Measurements from ENCODE around the gene ZFYVE21.

Gene ZFYVE21

GRCh38 chr14:103739466-103739792, 23.8 kb downstream of the ZFYVE21 start:
- no peak for DNase-seq

- DNase-seq = no peak
Measured at GRCh38 chr14:103739793-103740501, 24.3 kb downstream of the ZFYVE21 start.

GRCh38 chr14:103740991-103741689, 25.5 kb downstream of the ZFYVE21 start:
- DNase-seq = peak; percentile 39

- DNase-seq = peak; percentile 35
Measured at GRCh38 chr14:103741876-103742275, 26.3 kb downstream of the ZFYVE21 start.

- DNase-seq = peak; percentile 35
Measured at GRCh38 chr14:103742499-103743255, 27.1 kb downstream of the ZFYVE21 start.

- peak; percentile 7 for DNase-seq
Measured at GRCh38 chr14:103743691-103744090, 28.1 kb downstream of the ZFYVE21 start.

GRCh38 chr14:103744621-103745395, 29.2 kb downstream of the ZFYVE21 start:
- peak; percentile 25 for DNase-seq

GRCh38 chr14:103745424-103745823, 29.8 kb downstream of the ZFYVE21 start:
- DNase-seq = peak; percentile 36

GRCh38 chr14:103746701-103747100, 31.1 kb downstream of the ZFYVE21 start:
- DNase-seq = peak; percentile 34

- peak; percentile 72 for DNase-seq
Measured at GRCh38 chr14:103748534-103748857, 32.9 kb downstream of the ZFYVE21 start.

- no peak for DNase-seq
Measured at GRCh38 chr14:103749452-103749851, 33.8 kb downstream of the ZFYVE21 start.

- DNase-seq = no peak
Measured at GRCh38 chr14:103749860-103750259, 34.2 kb downstream of the ZFYVE21 start.

- DNase-seq = no peak
Measured at GRCh38 chr14:103753774-103754173, 38.2 kb downstream of the ZFYVE21 start.

- DNase-seq = no peak
Measured at GRCh38 chr14:103755060-103755459, 39.5 kb downstream of the ZFYVE21 start.

- no peak for DNase-seq
Measured at GRCh38 chr14:103758059-103758776, 42.6 kb downstream of the ZFYVE21 start.

GRCh38 chr14:103762036-103762435, 46.4 kb downstream of the ZFYVE21 start:
- DNase-seq = no peak

GRCh38 chr14:103762541-103762940, 46.9 kb downstream of the ZFYVE21 start:
- no peak for DNase-seq

- no peak for DNase-seq
Measured at GRCh38 chr14:103763730-103764488, 48.3 kb downstream of the ZFYVE21 start.

GRCh38 chr14:103765526-103765925, 49.9 kb downstream of the ZFYVE21 start:
- DNase-seq = no peak

GRCh38 chr14:103767336-103767894, 51.8 kb downstream of the ZFYVE21 start:
- no peak for DNase-seq

- no peak for DNase-seq
Measured at GRCh38 chr14:103770500-103770899, 54.9 kb downstream of the ZFYVE21 start.
